GM12892 (cell line): ENCODE results near the gene CGB5.
"Not testable (repeated sequence)": the region's sequence is repeated elsewhere in the genome, so short reads cannot be mapped to it uniquely, and the experiment has no call there.

Experiments used
- POLR2A ChIP-seq: IDR thresholded peaks from 2 replicates; pipeline ENCODE4 v1.6.1; 2011; ENCODE audit warnings: low read depth, low read length, control low read depth
- TAF1 ChIP-seq: IDR thresholded peaks from 2 replicates; pipeline ENCODE4 v1.6.1; 2011; ENCODE audit warnings: low read depth, mild to moderate bottlenecking, control low read depth, low read length, borderline replicate concordance

GRCh38 chr19:49042666-49043065 lies 982 bp upstream of the CGB5 start:
- not testable (repeated sequence) for TF ChIP-seq TAF1, POLR2A
